Tibial nerve (tissue), 3 donors: ENCODE results near the gene LPIN1.

Experiments
- POLR2A ChIP-seq, 2 donors: fragments of 450-650 bp; IDR thresholded peaks; one replicate each; pipeline ENCODE4 v1.6.1; 2017; ENCODE audit warnings: antibody characterized with exemption in 2 of 2, mild to moderate bottlenecking in 2 of 2, moderate library complexity in 2 of 2
- TF ChIP-seq, protein P1 (sequence below), 5 experiments: fragments of 200-600 bp in 3 of 5; fragments of 450-650 bp in 2 of 5; sonication (generic) in 3 of 5; IDR thresholded peaks; one replicate each; pipeline ENCODE4 v1.5.1; 2016 to 2019; ENCODE audit warnings: antibody characterized with exemption in 5 of 5, mild to moderate bottlenecking in 3 of 5, moderate library complexity in 2 of 5

DNA sequence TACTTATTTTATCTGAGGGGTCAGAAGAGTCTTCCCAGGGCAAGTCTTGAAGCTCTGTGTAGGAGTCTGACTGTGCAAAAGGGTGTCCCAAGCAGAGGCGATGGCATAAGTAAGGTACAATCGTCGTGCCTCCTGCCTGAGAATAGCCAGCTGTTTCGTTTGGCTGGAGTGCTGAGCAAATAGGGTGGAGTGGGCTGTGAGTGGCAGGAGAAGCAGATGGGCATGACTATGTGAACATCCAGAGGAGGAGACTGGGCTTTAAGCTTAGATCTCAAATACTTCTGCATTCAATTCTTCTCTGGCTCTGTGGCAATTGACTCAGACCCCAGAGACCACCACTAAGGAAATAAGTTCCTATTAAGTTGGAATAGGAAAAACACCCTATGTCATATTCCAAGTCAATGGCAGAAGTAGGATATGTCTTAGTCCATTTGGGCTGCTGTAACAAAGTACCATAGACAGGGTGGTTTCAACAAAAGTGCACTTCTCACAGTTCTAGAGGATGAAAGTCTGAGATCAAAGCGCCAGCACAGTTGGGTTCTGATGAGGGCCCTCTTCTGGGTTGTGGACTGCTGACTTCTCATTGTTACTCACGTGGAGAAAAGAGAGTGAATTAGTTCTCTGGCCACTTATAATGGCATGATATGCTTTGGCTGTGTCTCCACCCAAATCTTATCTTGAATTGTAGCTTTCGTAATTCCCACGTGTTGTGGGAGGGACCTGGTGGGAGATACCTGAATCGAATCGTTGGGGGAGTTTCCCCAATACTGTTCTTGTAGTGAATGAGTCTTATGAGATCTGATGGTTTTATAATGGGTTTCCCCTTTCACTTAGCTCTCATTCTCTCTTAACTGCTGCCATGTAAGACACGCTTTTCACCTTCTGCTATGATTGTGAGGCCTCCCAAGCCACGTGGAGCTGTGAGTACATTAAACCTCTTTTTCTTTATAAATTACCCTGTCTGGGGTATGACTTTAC is 120.2 kb downstream of the LPIN1 start:
- TF ChIP-seq, protein P1, sequence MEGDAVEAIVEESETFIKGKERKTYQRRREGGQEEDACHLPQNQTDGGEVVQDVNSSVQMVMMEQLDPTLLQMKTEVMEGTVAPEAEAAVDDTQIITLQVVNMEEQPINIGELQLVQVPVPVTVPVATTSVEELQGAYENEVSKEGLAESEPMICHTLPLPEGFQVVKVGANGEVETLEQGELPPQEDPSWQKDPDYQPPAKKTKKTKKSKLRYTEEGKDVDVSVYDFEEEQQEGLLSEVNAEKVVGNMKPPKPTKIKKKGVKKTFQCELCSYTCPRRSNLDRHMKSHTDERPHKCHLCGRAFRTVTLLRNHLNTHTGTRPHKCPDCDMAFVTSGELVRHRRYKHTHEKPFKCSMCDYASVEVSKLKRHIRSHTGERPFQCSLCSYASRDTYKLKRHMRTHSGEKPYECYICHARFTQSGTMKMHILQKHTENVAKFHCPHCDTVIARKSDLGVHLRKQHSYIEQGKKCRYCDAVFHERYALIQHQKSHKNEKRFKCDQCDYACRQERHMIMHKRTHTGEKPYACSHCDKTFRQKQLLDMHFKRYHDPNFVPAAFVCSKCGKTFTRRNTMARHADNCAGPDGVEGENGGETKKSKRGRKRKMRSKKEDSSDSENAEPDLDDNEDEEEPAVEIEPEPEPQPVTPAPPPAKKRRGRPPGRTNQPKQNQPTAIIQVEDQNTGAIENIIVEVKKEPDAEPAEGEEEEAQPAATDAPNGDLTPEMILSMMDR (IDR thresholded peaks at IDR 0.05), result no peak
- no peak for TF ChIP-seq POLR2A (IDR thresholded peaks at IDR 0.05)
